HCT116 (cell line): ENCODE measurements around the gene MAPRE2. TPM values are rescaled to one million over a fixed set of nuclear protein-coding genes. Genes with fewer than 3 reads are reported as not detected.

ENCODE experiments used
- ATAC-seq: fragments of 200-7000 bp; cut with Tn5 transposase; 2 replicates; pipeline ENCODE4 v1.9.1; 2020; ENCODE audit warnings: mild to moderate bottlenecking, moderate library complexity
- BruUV-seq: library from RNA; stranded (reverse); fragments of 400-500 nt; replicated peaks from 2 replicates; lab custom pipeline; 2021; lab: Mats Ljungman, UMichigan
- CTCF ChIA-PET: fragments of 300-600 bp; sonication (Branson Sonifier 250); formaldehyde crosslinking; loops from one replicate; lab custom pipeline; 2021; ENCODE audit warnings: antibody characterized with exemption; lab: Charles Lee
- POLR2A ChIA-PET: fragments of 300-600, 350-600 bp; sonication (Branson Sonifier 250); formaldehyde crosslinking; loops from one replicate; lab custom pipeline; 2021; ENCODE audit warnings: antibody characterized with exemption; lab: Charles Lee
- RAD21 ChIA-PET, 2 experiments: fragments of 300-600 bp; sonication (Branson Sonifier 250); formaldehyde crosslinking; loops; one replicate each; lab custom pipeline; 2023; ENCODE audit warnings: low total read pairs in 2 of 2; ENCODE audit not compliant: uncharacterized antibody in 2 of 2, unreplicated experiment in 2 of 2, low non-redundant PET in 1 of 2; lab: Charles Lee
- DNase-seq: peaks from one replicate; pipeline ENCODE4 v3.0.0-alpha.2; 2010; ENCODE audit warnings: low read depth, low spot score
- H2AFZ ChIP-seq: fragments of 200-600 bp; shearing (Covaris generic), sonication (generic); 2 replicates; pipeline ENCODE4 v1.6.1; 2017; ENCODE audit warnings: low read depth, mixed run types, mixed read lengths, antibody characterized with exemption, low read length; ENCODE audit not compliant: poor library complexity, severe bottlenecking
- H3K27ac ChIP-seq: 2 replicates; pipeline ENCODE4 v1.5.1; 2012; ENCODE audit warnings: low read depth, low read length
- H3K27me3 ChIP-seq: fragments of 200-600 bp; sonication (generic); 2 replicates; pipeline ENCODE4 v1.6.1; 2016; ENCODE audit warnings: mixed run types, low read length, mixed read lengths; ENCODE audit not compliant: insufficient read depth
- H3K36me3 ChIP-seq, 2 experiments: fragments of 200-500 bp in 1 of 2; fragments of 200-600 bp in 1 of 2; sonication (Bioruptor generic) in 1 of 2; sonication (generic) in 1 of 2; 2 replicates each; pipeline versions ENCODE4 v1.5.1 to v1.6.1; 2014 to 2016; ENCODE audit warnings: low read length in 2 of 2, inconsistent platforms in 1 of 2, mixed read lengths in 1 of 2, mixed run types in 1 of 2; ENCODE audit not compliant: insufficient read depth in 2 of 2, control insufficient read depth in 1 of 2
- H3K4me1 ChIP-seq, 2 experiments: fragments of 200-600 bp in 1 of 2; sonication (generic) in 1 of 2; 2 replicates each; pipeline versions ENCODE4 v1.5.1 to v1.6.1; 2012 to 2017; ENCODE audit warnings: low read length in 2 of 2, inconsistent platforms in 1 of 2, mild to moderate bottlenecking in 1 of 2, mixed read lengths in 1 of 2, mixed run types in 1 of 2, moderate library complexity in 1 of 2; ENCODE audit not compliant: insufficient read depth in 2 of 2, control insufficient read depth in 1 of 2
- H3K4me2 ChIP-seq: fragments of 200-600 bp; sonication (generic); 2 replicates; pipeline ENCODE4 v1.6.1; 2017; ENCODE audit warnings: mixed run types, low read length, mixed read lengths
- H3K4me3 ChIP-seq, 2 experiments: fragments of 200-600 bp in 1 of 2; sonication (generic) in 1 of 2; replicated peaks in 1 of 2; 2 replicates each; pipeline ENCODE4 v1.5.1; 2011 to 2016; ENCODE audit warnings: low read length in 2 of 2, control low read depth in 1 of 2, low read depth in 1 of 2, mild to moderate bottlenecking in 1 of 2, mixed read lengths in 1 of 2, mixed run types in 1 of 2
- H3K79me2 ChIP-seq: fragments of 200-600 bp; sonication (generic); 2 replicates; pipeline ENCODE4 v1.6.1; 2017; ENCODE audit warnings: mild to moderate bottlenecking, mixed run types, low read length, moderate library complexity, mixed read lengths; ENCODE audit not compliant: insufficient read depth
- H3K9ac ChIP-seq: fragments of 200-600 bp; sonication (generic); 2 replicates; pipeline ENCODE4 v1.6.1; 2016; ENCODE audit warnings: low read length, mixed read lengths
- H3K9me2 ChIP-seq: fragments of 200-600 bp; sonication (generic), shearing (Covaris generic); 2 replicates; pipeline ENCODE4 v1.6.1; 2017; ENCODE audit warnings: mixed run types, mild to moderate bottlenecking, moderate library complexity; ENCODE audit not compliant: insufficient read depth
- H3K9me3 ChIP-seq, 2 experiments: fragments of 200-500 bp in 1 of 2; fragments of 200-600 bp in 1 of 2; sonication (Bioruptor generic) in 1 of 2; sonication (generic) in 1 of 2; 2 replicates each; pipeline ENCODE4 v1.6.1; 2014 to 2017; ENCODE audit warnings: low read length in 2 of 2, mixed read lengths in 2 of 2, inconsistent platforms in 1 of 2, low read depth in 1 of 2, mild to moderate bottlenecking in 1 of 2, mixed run types in 1 of 2, moderate library complexity in 1 of 2; ENCODE audit not compliant: control insufficient read depth in 1 of 2, insufficient read depth in 1 of 2
- H4K20me1 ChIP-seq: fragments of 200-600 bp; sonication (generic), shearing (Covaris generic); 2 replicates; pipeline ENCODE4 v1.6.1; 2017; ENCODE audit warnings: mixed run types, mild to moderate bottlenecking, moderate library complexity; ENCODE audit not compliant: insufficient read depth
- CBX3 ChIP-seq: IDR thresholded peaks from 2 replicates; pipeline ENCODE4 v1.6.1; 2012; ENCODE audit warnings: low read depth
- CEBPB ChIP-seq: IDR thresholded peaks from 2 replicates; pipeline ENCODE4 v1.6.1; 2012; ENCODE audit warnings: low read depth
- EGR1 ChIP-seq: IDR thresholded peaks from 2 replicates; pipeline ENCODE4 v1.6.1; 2012; ENCODE audit warnings: low read depth
- EZH2 ChIP-seq: fragments of 200-600 bp; sonication (generic); IDR thresholded peaks from 2 replicates; pipeline ENCODE4 v1.6.1; 2017; ENCODE audit warnings: antibody characterized with exemption, mixed run types
- EZH2phosphoT487 ChIP-seq: fragments of 200-600 bp; IDR thresholded peaks from 2 replicates; pipeline ENCODE4 v1.6.1; 2018; ENCODE audit warnings: antibody characterized with exemption, borderline replicate concordance
- FOSL1 ChIP-seq: IDR thresholded peaks from 2 replicates; pipeline ENCODE4 v1.6.1; 2012; ENCODE audit warnings: low read depth
- JUND ChIP-seq: IDR thresholded peaks from 2 replicates; pipeline ENCODE4 v1.6.1; 2012
- MAX ChIP-seq: IDR thresholded peaks from 2 replicates; pipeline ENCODE4 v1.6.1; 2012
- POLR2A ChIP-seq: IDR thresholded peaks from 2 replicates; pipeline ENCODE4 v1.7.0; 2011; ENCODE audit warnings: borderline replicate concordance; ENCODE audit not compliant: insufficient read depth, insufficient read length; ENCODE audit errors: extremely low read depth
- POLR2AphosphoS5 ChIP-seq: IDR thresholded peaks from 2 replicates; pipeline ENCODE4 v1.6.1; 2011; ENCODE audit warnings: mild to moderate bottlenecking, low read depth, low read length, moderate library complexity
- RAD21 ChIP-seq: IDR thresholded peaks from 2 replicates; pipeline ENCODE4 v1.6.1; 2012; ENCODE audit warnings: low read depth, mild to moderate bottlenecking
- SIN3A ChIP-seq: IDR thresholded peaks from 2 replicates; pipeline ENCODE4 v1.6.1; 2012; ENCODE audit warnings: low read depth
- SRF ChIP-seq: IDR thresholded peaks from 2 replicates; pipeline ENCODE4 v1.6.1; 2012; ENCODE audit warnings: low read depth
- TCF7L2 ChIP-seq: IDR thresholded peaks from 2 replicates; pipeline ENCODE4 v1.7.0; 2011; ENCODE audit warnings: borderline replicate concordance, inconsistent platforms; ENCODE audit not compliant: insufficient read depth, insufficient read length; ENCODE audit errors: extremely low read depth
- YY1 ChIP-seq: IDR thresholded peaks from 2 replicates; pipeline ENCODE4 v1.6.1; 2011; ENCODE audit warnings: low read length, low read depth, moderate library complexity, mild to moderate bottlenecking; ENCODE audit not compliant: insufficient replicate concordance; ENCODE audit errors: extremely low read depth
- ZBTB33 ChIP-seq: IDR thresholded peaks from 2 replicates; pipeline ENCODE4 v1.6.1; 2011; ENCODE audit warnings: mild to moderate bottlenecking, low read length, moderate library complexity; ENCODE audit not compliant: insufficient replicate concordance; ENCODE audit errors: extremely low read depth
- ZFX ChIP-seq: fragments of 450-650 bp; IDR thresholded peaks from 2 replicates; pipeline ENCODE4 v1.6.1; 2017
- intact Hi-C: fragments of 100-400 bp; cut with micrococcal nuclease; formaldehyde crosslinking; loops from 2 replicates; pipeline ENCODE4 v1.10.0; 2022
- total RNA-seq: library from RNA; stranded (reverse); gene quantifications from one replicate; pipeline ENCODE4 v1.2.1, GENCODE V29; 2021; ENCODE audit not compliant: unreplicated experiment
- TF ChIP-seq, protein P1 (sequence below): IDR thresholded peaks from 2 replicates; pipeline ENCODE4 v1.6.1; 2012; ENCODE audit warnings: low read depth
- TF ChIP-seq, protein P2 (sequence below): IDR thresholded peaks from 2 replicates; pipeline ENCODE4 v1.6.1; 2012
- TF ChIP-seq, protein P3 (sequence below), 3 experiments: fragments of 200-600 bp in 1 of 3; sonication (generic) in 1 of 3; IDR thresholded peaks in 2 of 3; conservative IDR thresholded peaks in 1 of 3; 2 replicates each; pipeline ENCODE4 v1.5.1; 2012 to 2017; ENCODE audit warnings: low read depth in 2 of 3, low read length in 2 of 3, antibody characterized with exemption in 1 of 3, borderline replicate concordance in 1 of 3, control low read depth in 1 of 3, mild to moderate bottlenecking in 1 of 3, mixed read lengths in 1 of 3, mixed run types in 1 of 3, moderate library complexity in 1 of 3; ENCODE audit not compliant: insufficient read depth in 1 of 3

The MAPRE2 gene
- total RNA-seq, 1 experiment from 2014 or later, result 17.2 TPM

DNA sequence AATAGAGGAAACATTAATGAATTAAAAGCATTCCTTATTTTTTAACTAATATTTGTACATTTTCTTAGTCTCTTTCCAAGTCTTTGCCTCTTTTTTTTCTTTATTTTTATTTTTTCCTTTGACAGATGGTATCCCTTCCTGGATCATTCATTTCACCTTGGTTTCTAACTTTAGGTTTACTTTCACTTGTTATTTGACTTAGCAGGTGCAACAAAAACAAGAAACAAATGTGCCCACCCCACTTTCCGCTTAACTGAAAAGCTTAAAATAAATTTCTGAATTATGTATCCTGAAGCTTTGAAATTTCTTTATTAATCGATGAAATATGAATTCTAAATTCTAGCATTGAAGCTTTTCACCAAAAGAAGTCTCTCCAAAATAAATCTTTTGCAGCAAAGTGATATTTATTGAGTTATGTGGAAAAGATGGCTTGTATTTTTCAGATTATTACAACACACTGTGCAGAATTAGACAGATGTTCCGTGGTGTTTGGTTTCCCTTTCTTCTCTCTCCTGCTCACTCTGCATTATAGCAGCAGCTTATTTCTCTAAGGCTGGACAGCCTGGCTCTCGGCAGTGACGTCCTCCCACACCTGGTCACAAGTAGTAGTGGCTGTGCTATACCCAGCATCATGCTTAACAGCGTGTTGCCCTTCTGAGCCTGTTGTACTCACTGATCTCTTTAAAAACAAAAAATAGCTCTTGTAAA is 100.5 kb downstream of the MAPRE2 start:
- Histone ChIP-seq H3K4me2 (no peak overlapping the region), H4K20me1 (no peaks in the 10 kb centered on the region), H3K27ac (no peak overlapping the region), H3K4me1 (no peaks in the 10 kb centered on the region), H3K4me3 (no peak overlapping the region), H3K9me2 (no peaks in the 10 kb centered on the region), H3K36me3 (no peaks in the 10 kb centered on the region), H3K9me3 (no peaks in the 10 kb centered on the region), H2AFZ (no peak overlapping the region), H3K79me2 (no peaks in the 10 kb centered on the region), H3K27me3 (no peaks in the 10 kb centered on the region), H3K9ac (no peak overlapping the region)
- ChIA-PET CTCF (interaction anchor here (2.8 kb wide), 1 partner anchor 135 kb away, joined by 51 read pairs; no protein-coding TSS in a partner anchor), RAD21 (no interaction called here), POLR2A (no interaction called here)
- no TSS peak for BruUV-seq
- ATAC-seq (no peak), DNase-seq (no peak)
- intact Hi-C loops, result loop anchor here (5.0 kb wide), 1 partner anchor 199 kb away; no protein-coding TSS in a partner anchor
- TF ChIP-seq MAX (no peak), POLR2A (no peak), SIN3A (no peak), SRF (no peak), TCF7L2 (no peak), EZH2phosphoT487 (no peak), RAD21 (no peak), ZBTB33 (no peak), JUND (no peak), YY1 (no peak), ZFX (no peak), FOSL1 (no peak), CBX3 (no peak), POLR2AphosphoS5 (no peak), EGR1 (no peak), EZH2 (no peak), CEBPB (no peak)
- TF ChIP-seq, protein P1, sequence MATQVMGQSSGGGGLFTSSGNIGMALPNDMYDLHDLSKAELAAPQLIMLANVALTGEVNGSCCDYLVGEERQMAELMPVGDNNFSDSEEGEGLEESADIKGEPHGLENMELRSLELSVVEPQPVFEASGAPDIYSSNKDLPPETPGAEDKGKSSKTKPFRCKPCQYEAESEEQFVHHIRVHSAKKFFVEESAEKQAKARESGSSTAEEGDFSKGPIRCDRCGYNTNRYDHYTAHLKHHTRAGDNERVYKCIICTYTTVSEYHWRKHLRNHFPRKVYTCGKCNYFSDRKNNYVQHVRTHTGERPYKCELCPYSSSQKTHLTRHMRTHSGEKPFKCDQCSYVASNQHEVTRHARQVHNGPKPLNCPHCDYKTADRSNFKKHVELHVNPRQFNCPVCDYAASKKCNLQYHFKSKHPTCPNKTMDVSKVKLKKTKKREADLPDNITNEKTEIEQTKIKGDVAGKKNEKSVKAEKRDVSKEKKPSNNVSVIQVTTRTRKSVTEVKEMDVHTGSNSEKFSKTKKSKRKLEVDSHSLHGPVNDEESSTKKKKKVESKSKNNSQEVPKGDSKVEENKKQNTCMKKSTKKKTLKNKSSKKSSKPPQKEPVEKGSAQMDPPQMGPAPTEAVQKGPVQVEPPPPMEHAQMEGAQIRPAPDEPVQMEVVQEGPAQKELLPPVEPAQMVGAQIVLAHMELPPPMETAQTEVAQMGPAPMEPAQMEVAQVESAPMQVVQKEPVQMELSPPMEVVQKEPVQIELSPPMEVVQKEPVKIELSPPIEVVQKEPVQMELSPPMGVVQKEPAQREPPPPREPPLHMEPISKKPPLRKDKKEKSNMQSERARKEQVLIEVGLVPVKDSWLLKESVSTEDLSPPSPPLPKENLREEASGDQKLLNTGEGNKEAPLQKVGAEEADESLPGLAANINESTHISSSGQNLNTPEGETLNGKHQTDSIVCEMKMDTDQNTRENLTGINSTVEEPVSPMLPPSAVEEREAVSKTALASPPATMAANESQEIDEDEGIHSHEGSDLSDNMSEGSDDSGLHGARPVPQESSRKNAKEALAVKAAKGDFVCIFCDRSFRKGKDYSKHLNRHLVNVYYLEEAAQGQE, result no peak
- TF ChIP-seq, protein P2, sequence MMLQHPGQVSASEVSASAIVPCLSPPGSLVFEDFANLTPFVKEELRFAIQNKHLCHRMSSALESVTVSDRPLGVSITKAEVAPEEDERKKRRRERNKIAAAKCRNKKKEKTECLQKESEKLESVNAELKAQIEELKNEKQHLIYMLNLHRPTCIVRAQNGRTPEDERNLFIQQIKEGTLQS, result no peak
- TF ChIP-seq, protein P3, sequence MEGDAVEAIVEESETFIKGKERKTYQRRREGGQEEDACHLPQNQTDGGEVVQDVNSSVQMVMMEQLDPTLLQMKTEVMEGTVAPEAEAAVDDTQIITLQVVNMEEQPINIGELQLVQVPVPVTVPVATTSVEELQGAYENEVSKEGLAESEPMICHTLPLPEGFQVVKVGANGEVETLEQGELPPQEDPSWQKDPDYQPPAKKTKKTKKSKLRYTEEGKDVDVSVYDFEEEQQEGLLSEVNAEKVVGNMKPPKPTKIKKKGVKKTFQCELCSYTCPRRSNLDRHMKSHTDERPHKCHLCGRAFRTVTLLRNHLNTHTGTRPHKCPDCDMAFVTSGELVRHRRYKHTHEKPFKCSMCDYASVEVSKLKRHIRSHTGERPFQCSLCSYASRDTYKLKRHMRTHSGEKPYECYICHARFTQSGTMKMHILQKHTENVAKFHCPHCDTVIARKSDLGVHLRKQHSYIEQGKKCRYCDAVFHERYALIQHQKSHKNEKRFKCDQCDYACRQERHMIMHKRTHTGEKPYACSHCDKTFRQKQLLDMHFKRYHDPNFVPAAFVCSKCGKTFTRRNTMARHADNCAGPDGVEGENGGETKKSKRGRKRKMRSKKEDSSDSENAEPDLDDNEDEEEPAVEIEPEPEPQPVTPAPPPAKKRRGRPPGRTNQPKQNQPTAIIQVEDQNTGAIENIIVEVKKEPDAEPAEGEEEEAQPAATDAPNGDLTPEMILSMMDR (IDR thresholded peaks at IDR 0.05 in 2 of 3, conservative IDR thresholded peaks at IDR 0.05 in 1 of 3; ENCODE audit: borderline replicate concordance in 1 of 3, insufficient read depth in 1 of 3, low read depth in 2 of 3, low read length in 2 of 3), result no peak
